ENCODE results near the gene CDH13.

Gene CDH13

DNA sequence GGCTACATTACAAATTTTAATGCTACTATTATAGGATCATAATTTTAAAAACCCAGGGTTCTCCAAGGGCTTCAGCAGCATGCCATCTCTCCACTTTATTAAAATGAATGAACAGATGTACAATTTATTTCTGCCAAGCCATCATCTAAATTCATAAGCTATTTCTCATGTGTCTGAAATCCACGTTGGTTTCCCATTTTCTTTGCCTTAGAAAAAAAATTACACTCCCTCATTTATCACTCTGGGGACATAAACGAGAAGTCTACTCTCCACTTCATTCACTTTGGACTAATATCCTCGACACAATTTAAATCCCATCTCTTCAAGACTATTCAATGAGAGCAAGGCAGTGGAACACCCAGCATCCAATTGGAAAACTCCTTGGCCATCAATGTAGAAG is 1002.7 kb downstream of the CDH13 start:
- no peaks in the 10 kb centered on the region for H3K9me3 ChIP-seq (ENCODE audit: control insufficient read depth, low read length)
- 85 to 90% methylated on average over 3 of the region's 3 CpGs for WGBS, 2 experiments (ENCODE audit: insufficient coverage in 2 of 2)
- no peaks in the 10 kb centered on the region for H3K4me1 ChIP-seq (ENCODE audit: control insufficient read depth, insufficient read depth, low read length, poor library complexity, severe bottlenecking)
- H3K27ac ChIP-seq (ENCODE audit: low read depth, low read length, severe bottlenecking): no peak overlapping the region
- no peaks in the 10 kb centered on the region for H3K36me3 ChIP-seq (ENCODE audit: control insufficient read depth, insufficient read depth, low read length)
- H3K4me3 ChIP-seq (ENCODE audit: extremely low read depth, insufficient read depth, low read length, poor library complexity, severe bottlenecking): no peak overlapping the region

DNA sequence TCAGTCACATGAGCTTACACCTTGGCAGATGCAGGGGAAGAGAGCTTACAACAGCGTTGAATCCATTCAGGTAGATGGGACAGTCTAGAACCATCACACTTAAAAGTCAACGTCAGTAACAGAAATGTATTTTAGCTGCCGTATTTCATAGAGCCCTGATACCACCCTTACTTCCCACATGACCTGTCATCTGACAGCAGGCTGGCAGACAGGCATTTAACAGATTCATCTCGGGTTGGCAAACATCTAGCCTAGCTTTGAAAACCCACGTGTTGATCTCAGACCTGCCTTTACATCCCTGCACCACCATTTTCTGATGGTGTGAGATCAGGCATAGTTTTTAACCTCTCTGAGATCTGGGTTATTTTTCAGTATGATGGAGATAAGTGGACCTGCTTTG is 1003.1 kb downstream of the CDH13 start:
- no peaks in the 10 kb centered on the region for H3K9me3 ChIP-seq (ENCODE audit: control insufficient read depth, low read length)
- 89 to 94% methylated on average over 4 to 5 of the region's 5 CpGs for WGBS, 2 experiments (ENCODE audit: insufficient coverage in 2 of 2)

DNA sequence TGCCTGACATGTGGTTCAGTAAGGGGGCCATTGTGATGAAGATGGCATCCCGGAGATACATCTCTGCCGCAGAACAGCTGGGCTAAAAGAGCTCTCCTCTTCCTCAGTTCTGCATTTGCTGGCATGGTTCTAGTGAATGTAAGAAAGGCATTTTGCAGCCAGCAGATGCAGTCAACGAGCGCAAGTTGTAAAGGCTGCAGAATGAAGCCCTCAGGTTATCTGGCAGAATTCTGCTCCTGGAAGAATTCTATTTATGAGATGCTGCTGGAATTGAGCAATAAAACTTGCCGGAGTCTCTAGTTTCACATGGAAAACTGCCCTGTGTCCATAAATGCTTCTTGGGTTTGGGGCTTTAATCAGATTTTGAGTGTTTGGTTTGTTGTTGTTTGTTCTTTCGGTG is 1004.2 kb downstream of the CDH13 start:
- Histone ChIP-seq H3K4me1 (ENCODE audit: control insufficient read depth, insufficient read depth, low read length, poor library complexity, severe bottlenecking) (no peaks in the 10 kb centered on the region), H3K4me3 (ENCODE audit: extremely low read depth, insufficient read depth, low read length, poor library complexity, severe bottlenecking) (no peak overlapping the region), H3K9me3 (ENCODE audit: control insufficient read depth, low read length) (no peaks in the 10 kb centered on the region), H3K27ac (ENCODE audit: low read depth, low read length, severe bottlenecking) (no peak overlapping the region), H3K36me3 (ENCODE audit: control insufficient read depth, insufficient read depth, low read length) (no peaks in the 10 kb centered on the region)
- WGBS, 2 experiments (ENCODE audit: insufficient coverage in 2 of 2): 86 to 89% methylated on average over 5 of the region's 6 CpGs

More for the DNA sequence above, 1003.1 kb downstream of the CDH13 start:
- no peak overlapping the region for H3K4me3 ChIP-seq (ENCODE audit: extremely low read depth, insufficient read depth, low read length, poor library complexity, severe bottlenecking)
- H3K36me3 ChIP-seq (ENCODE audit: control insufficient read depth, insufficient read depth, low read length): no peaks in the 10 kb centered on the region
- no peak overlapping the region for H3K27ac ChIP-seq (ENCODE audit: low read depth, low read length, severe bottlenecking)
- no peaks in the 10 kb centered on the region for H3K4me1 ChIP-seq (ENCODE audit: control insufficient read depth, insufficient read depth, low read length, poor library complexity, severe bottlenecking)

DNA sequence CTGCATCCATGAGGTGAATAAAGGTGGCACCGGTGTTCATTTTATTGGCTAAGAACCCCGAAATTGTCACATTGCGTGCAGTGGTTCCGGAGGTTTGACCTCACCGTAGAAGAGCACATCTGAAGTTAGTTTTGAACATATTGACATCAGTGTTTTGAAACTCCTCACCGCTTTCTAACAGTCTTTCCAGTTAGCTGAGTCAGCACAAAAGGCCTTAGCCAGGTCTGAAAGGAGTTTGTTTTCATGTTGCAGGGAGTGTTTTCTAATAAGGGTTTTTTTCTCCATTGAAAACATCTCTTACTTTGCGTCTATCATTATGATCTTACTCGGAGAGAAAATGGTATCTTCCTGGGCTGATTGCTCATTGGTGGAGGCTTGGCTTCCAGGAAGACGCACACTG is 1006.5 kb downstream of the CDH13 start:
- H3K4me3 ChIP-seq (ENCODE audit: extremely low read depth, insufficient read depth, low read length, poor library complexity, severe bottlenecking): no peak overlapping the region
- no peaks in the 10 kb centered on the region for H3K4me1 ChIP-seq (ENCODE audit: control insufficient read depth, insufficient read depth, low read length, poor library complexity, severe bottlenecking)
- WGBS, 2 experiments (ENCODE audit: insufficient coverage in 2 of 2): 91 to 94% methylated on average over 8 of the region's 9 CpGs
- H3K9me3 ChIP-seq (ENCODE audit: control insufficient read depth, low read length): no peaks in the 10 kb centered on the region
- no peak overlapping the region for H3K27ac ChIP-seq (ENCODE audit: low read depth, low read length, severe bottlenecking)
- no peaks in the 10 kb centered on the region for H3K36me3 ChIP-seq (ENCODE audit: control insufficient read depth, insufficient read depth, low read length)

DNA sequence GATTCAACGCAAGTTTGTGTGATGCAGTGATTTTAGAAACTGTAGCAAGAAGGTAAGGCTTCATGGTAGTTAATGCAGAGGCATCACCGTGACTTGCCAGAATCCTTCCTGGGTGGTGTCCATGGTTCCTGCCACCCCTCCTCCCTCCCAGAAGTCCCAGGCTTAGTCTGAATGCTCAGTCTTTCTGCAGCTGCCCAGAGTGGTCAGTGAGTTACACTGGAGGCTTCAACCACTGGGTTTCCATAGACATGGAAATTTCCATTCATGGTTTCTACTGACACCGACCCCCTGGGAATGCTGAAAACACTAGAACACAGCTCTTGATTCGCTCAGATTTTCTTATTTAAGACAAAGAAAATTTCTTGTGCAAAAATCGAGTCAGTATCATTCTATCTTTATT is 1021.6 kb downstream of the CDH13 start:
- H3K36me3 ChIP-seq (ENCODE audit: control insufficient read depth, insufficient read depth, low read length): no peaks in the 10 kb centered on the region
- WGBS, 2 experiments (ENCODE audit: insufficient coverage in 2 of 2): 47 to 49% methylated on average over 4 to 5 of the region's 5 CpGs
- H3K27ac ChIP-seq (ENCODE audit: low read depth, low read length, severe bottlenecking): no peak overlapping the region
- peaks cover 4% of the 10 kb centered on the region for H3K4me1 ChIP-seq (ENCODE audit: control insufficient read depth, insufficient read depth, low read length, poor library complexity, severe bottlenecking)
- no peaks in the 10 kb centered on the region for H3K9me3 ChIP-seq (ENCODE audit: control insufficient read depth, low read length)
- H3K4me3 ChIP-seq (ENCODE audit: extremely low read depth, insufficient read depth, low read length, poor library complexity, severe bottlenecking): no peak overlapping the region

DNA sequence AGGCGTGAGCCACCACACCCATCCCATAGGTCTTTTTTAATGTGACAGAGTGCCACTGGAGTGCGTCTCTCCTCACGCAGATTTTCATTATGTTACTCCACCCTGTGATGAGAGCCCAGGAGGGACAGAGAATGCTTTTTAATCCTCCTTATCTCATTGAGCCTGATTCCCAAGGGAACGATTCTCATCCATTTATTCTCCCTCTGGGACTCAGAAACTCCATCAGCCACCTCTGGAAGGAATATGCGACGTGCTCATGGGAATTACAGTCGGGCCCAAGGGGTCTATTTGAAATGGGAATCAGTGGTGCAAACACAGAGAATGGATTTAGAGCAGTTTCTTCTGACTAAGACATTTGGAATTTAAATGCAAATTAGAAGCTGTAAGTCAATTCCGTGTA is 1025.1 kb downstream of the CDH13 start:
- Histone ChIP-seq H3K27ac (ENCODE audit: low read depth, low read length, severe bottlenecking) (no peak overlapping the region), H3K9me3 (ENCODE audit: control insufficient read depth, low read length) (no peaks in the 10 kb centered on the region), H3K4me1 (ENCODE audit: control insufficient read depth, insufficient read depth, low read length, poor library complexity, severe bottlenecking) (peaks cover 7% of the 10 kb centered on the region), H3K36me3 (ENCODE audit: control insufficient read depth, insufficient read depth, low read length) (peaks cover 2% of the 10 kb centered on the region), H3K4me3 (ENCODE audit: extremely low read depth, insufficient read depth, low read length, poor library complexity, severe bottlenecking) (no peak overlapping the region)
- WGBS, 2 experiments (ENCODE audit: insufficient coverage in 2 of 2): 73 to 87% methylated on average over 2 to 4 of the region's 8 CpGs

DNA sequence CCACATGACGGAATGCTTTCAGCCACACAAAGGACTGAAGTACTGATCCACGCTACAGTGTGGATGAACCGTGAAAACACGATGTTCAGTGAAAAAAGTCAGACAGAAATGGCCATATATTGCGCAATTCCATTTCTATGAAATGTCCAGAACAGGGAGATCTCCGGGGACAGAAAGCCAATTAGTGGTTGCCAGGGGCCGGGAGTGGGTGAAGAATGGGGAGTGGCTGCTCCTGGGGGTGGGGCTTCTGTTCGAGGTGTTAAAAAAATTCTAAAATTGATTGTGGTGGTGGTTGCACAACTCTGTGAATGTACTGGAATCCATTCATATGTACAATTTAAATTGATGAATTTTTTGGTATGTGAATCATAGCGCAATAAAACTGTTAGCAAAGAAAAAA is 1026.2 kb downstream of the CDH13 start:
- 96 to 97% methylated on average over 7 to 9 of the region's 9 CpGs for WGBS, 2 experiments (ENCODE audit: insufficient coverage in 2 of 2)
- Histone ChIP-seq H3K27ac (ENCODE audit: low read depth, low read length, severe bottlenecking) (no peak overlapping the region), H3K36me3 (ENCODE audit: control insufficient read depth, insufficient read depth, low read length) (peaks cover 2% of the 10 kb centered on the region), H3K4me1 (ENCODE audit: control insufficient read depth, insufficient read depth, low read length, poor library complexity, severe bottlenecking) (peaks cover 7% of the 10 kb centered on the region), H3K4me3 (ENCODE audit: extremely low read depth, insufficient read depth, low read length, poor library complexity, severe bottlenecking) (no peak overlapping the region), H3K9me3 (ENCODE audit: control insufficient read depth, low read length) (no peaks in the 10 kb centered on the region)

DNA sequence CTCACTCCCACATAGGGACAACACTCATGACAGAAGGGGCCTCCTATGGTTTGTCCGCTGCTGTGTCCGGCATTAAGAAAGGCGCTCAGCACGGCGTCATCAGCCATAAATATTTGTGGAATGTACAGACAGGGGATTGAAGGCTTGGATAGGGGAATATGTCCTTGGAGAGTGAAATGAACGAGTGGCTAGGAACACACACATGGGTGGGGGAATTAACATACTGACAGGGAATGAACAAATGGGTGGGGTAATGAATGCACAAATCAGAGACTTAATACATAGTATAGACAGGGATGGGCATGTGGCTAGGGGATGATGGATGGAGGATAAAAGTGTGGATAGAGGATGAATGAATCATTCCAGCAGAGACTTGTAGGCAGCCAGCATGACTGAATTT is 1027.0 kb downstream of the CDH13 start:
- H3K4me3 ChIP-seq (ENCODE audit: extremely low read depth, insufficient read depth, low read length, poor library complexity, severe bottlenecking): no peak overlapping the region
- peaks cover 2% of the 10 kb centered on the region for H3K36me3 ChIP-seq (ENCODE audit: control insufficient read depth, insufficient read depth, low read length)
- no peak overlapping the region for H3K27ac ChIP-seq (ENCODE audit: low read depth, low read length, severe bottlenecking)
- H3K4me1 ChIP-seq (ENCODE audit: control insufficient read depth, insufficient read depth, low read length, poor library complexity, severe bottlenecking): peaks cover 7% of the 10 kb centered on the region
- 90 to 94% methylated on average over 6 of the region's 6 CpGs for WGBS, 2 experiments (ENCODE audit: insufficient coverage in 2 of 2)
- no peaks in the 10 kb centered on the region for H3K9me3 ChIP-seq (ENCODE audit: control insufficient read depth, low read length)

DNA sequence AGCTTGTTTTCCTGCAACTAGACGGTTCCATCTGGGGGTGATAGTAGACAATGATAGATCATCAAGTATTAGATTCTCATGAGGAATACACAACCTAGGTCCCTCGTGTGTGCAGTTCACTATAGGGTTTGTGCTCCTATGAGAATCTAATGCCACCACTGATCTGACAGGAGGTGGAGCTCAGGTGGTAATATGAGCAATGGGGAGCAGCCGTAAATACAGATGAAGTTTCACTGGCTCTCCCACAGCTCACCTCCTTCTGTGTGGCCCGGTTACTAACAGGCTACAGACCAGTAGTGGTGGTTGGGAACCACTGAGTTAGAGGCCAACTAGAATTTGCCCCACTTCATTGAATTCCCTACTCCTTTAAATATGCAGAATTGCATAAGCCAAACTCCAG is 1033.5 kb downstream of the CDH13 start:
- 92% methylated on average over 3 of the region's 4 CpGs; no CpG with 5 or more reads in 1 of the 2 experiments for WGBS, 2 experiments (ENCODE audit: insufficient coverage in 2 of 2)
- peaks cover under 1% of the 10 kb centered on the region for H3K36me3 ChIP-seq (ENCODE audit: control insufficient read depth, insufficient read depth, low read length)
- H3K27ac ChIP-seq (ENCODE audit: low read depth, low read length, severe bottlenecking): no peak overlapping the region
- H3K4me1 ChIP-seq (ENCODE audit: control insufficient read depth, insufficient read depth, low read length, poor library complexity, severe bottlenecking): no peaks in the 10 kb centered on the region
- no peak overlapping the region for H3K4me3 ChIP-seq (ENCODE audit: extremely low read depth, insufficient read depth, low read length, poor library complexity, severe bottlenecking)
- peaks cover 6% of the 10 kb centered on the region for H3K9me3 ChIP-seq (ENCODE audit: control insufficient read depth, low read length)

DNA sequence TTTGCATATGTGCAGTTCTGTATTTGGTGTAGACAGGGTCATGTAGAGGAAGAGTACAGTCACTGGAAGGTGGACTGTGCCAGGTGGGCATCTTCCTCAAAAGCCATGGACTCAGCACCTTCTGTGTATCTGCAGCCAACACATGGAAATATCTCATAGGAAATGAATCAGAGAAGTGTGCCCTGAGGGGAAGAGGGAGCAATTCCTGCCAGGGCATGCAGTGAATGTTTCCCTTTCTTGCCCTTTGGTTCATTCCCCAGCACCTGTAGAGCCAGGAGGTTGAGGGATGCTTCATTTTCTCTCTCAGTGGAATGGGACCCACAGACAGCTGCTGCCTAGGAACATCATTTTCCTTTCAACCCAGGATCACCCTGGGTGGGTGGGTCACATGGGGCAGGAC is 1034.9 kb downstream of the CDH13 start:
- no peak overlapping the region for H3K4me3 ChIP-seq (ENCODE audit: extremely low read depth, insufficient read depth, low read length, poor library complexity, severe bottlenecking)
- no peak overlapping the region for H3K27ac ChIP-seq (ENCODE audit: low read depth, low read length, severe bottlenecking)
- no peaks in the 10 kb centered on the region for H3K36me3 ChIP-seq (ENCODE audit: control insufficient read depth, insufficient read depth, low read length)
- no peaks in the 10 kb centered on the region for H3K4me1 ChIP-seq (ENCODE audit: control insufficient read depth, insufficient read depth, low read length, poor library complexity, severe bottlenecking)
- peaks cover 6% of the 10 kb centered on the region for H3K9me3 ChIP-seq (ENCODE audit: control insufficient read depth, low read length)

DNA sequence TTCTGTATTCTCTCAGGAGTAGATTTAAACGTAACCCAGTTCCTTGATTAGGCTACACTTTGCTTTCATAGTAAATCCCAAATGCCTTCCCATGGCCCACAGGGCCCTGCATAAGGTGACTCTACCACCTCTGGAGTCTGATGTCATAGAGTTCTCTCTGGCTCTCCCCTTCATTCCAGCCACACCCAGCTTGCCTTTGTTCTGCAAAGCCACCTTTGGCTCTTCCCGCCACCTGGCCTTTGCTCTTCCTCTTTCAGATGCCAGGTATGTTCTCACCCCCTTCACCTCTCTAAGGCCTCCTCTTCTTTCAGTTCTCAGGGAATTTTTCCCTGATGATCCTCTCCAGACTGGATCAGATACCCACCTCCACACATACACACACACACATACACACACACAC is 1039.7 kb downstream of the CDH13 start:
- Histone ChIP-seq H3K4me3 (ENCODE audit: extremely low read depth, insufficient read depth, low read length, poor library complexity, severe bottlenecking) (no peak overlapping the region), H3K9me3 (ENCODE audit: control insufficient read depth, low read length) (peaks cover 21% of the 10 kb centered on the region), H3K4me1 (ENCODE audit: control insufficient read depth, insufficient read depth, low read length, poor library complexity, severe bottlenecking) (no peaks in the 10 kb centered on the region), H3K36me3 (ENCODE audit: control insufficient read depth, insufficient read depth, low read length) (peaks cover 8% of the 10 kb centered on the region), H3K27ac (ENCODE audit: low read depth, low read length, severe bottlenecking) (no peak overlapping the region)
- WGBS, 2 experiments (ENCODE audit: insufficient coverage in 2 of 2): 82 to 100% methylated on average over 1 of the region's 2 CpGs

DNA sequence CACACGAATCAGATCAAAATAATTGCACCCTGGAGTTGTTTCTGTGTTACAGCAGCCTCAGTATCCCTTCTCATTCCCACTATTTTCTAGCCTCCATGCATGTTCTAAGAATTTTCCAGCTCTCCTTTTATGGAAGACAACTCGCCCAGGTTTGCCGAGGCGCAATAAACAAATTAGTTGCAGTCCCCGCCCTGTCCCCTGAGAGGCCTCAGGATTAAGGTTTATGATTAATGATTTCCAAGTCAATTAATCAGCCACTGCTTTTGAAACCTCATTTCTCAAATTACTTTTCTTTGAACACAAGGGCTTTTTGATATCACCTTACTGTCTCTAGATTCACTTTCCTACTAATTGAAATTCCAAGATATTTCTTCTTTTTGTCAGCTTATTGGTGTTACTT is 1042.7 kb downstream of the CDH13 start:
- Histone ChIP-seq H3K9me3 (ENCODE audit: control insufficient read depth, low read length) (peaks cover 25% of the 10 kb centered on the region), H3K36me3 (ENCODE audit: control insufficient read depth, insufficient read depth, low read length) (peaks cover 16% of the 10 kb centered on the region), H3K27ac (ENCODE audit: low read depth, low read length, severe bottlenecking) (no peak overlapping the region), H3K4me3 (ENCODE audit: extremely low read depth, insufficient read depth, low read length, poor library complexity, severe bottlenecking) (no peak overlapping the region), H3K4me1 (ENCODE audit: control insufficient read depth, insufficient read depth, low read length, poor library complexity, severe bottlenecking) (no peaks in the 10 kb centered on the region)
- 98 to 100% methylated on average over 1 to 5 of the region's 5 CpGs for WGBS, 2 experiments (ENCODE audit: insufficient coverage in 2 of 2)
